GM13976 (cell line): ENCODE results near the gene LRPPRC.
"Not testable (repeated sequence)": the region's sequence is repeated elsewhere in the genome, so short reads cannot be mapped to it uniquely, and the experiment has no call there.

Experiments
- DNase-seq: peaks from one replicate; pipeline ENCODE4 v3.0.0; 2012; ENCODE audit warnings: low spot score
- in situ Hi-C: fragments of 300-500 bp; cut with MboI; formaldehyde crosslinking; loops from one replicate; pipeline ENCODE4 v1.12.0; 2022; ENCODE audit warnings: low sequenced_read_pairs, mixed read lengths, inconsistent platforms; ENCODE audit not compliant: unreplicated experiment
- TF ChIP-seq, protein P1 (sequence below): IDR thresholded peaks from 2 replicates; pipeline ENCODE4 v1.5.1; 2012; ENCODE audit warnings: borderline replicate concordance, mild to moderate bottlenecking; ENCODE audit not compliant: insufficient read depth; ENCODE audit errors: extremely low read depth, missing control alignments, control extremely low read depth

Gene LRPPRC

DNA sequence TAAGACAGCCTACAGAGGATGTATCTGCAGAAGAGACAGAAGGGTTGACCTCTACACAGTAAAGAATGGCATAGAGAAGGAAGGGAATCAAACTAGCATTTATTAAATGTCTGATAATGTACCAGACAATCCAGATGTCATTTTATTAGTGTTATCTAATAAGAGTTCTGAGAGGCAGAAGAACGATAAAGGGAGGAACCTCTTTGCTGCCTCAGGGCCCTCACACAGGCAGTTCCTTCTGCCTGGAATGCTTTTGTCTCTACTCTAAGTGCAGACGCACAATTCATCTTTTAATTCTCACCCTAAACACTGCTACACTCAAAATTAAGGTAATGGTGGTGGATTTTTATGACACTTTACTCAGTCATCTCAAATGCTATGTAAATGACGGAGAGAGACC lies 64.5 kb downstream of the LRPPRC start:
- no peak for DNase-seq
- TF ChIP-seq, protein P1, sequence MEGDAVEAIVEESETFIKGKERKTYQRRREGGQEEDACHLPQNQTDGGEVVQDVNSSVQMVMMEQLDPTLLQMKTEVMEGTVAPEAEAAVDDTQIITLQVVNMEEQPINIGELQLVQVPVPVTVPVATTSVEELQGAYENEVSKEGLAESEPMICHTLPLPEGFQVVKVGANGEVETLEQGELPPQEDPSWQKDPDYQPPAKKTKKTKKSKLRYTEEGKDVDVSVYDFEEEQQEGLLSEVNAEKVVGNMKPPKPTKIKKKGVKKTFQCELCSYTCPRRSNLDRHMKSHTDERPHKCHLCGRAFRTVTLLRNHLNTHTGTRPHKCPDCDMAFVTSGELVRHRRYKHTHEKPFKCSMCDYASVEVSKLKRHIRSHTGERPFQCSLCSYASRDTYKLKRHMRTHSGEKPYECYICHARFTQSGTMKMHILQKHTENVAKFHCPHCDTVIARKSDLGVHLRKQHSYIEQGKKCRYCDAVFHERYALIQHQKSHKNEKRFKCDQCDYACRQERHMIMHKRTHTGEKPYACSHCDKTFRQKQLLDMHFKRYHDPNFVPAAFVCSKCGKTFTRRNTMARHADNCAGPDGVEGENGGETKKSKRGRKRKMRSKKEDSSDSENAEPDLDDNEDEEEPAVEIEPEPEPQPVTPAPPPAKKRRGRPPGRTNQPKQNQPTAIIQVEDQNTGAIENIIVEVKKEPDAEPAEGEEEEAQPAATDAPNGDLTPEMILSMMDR, result no peak
- in situ Hi-C loops, result no loop called here

DNA sequence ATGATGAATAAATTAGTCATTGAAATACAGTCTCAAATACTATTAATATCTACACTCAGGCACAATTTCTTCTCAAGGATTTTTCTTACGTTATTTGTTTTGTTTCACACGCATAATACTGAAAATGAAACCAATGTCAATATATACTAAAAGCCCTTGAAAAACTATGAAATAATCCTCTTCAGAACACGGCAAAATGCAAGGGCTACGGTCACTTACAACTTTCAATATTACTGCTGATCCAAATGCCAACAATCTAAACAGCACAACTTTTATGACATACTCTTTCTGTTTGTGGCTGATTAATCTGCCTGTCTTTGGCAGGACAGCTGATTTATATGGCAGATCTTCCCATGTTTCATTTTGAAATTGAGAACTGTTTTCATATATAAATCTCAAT lies 68.3 kb downstream of the LRPPRC start:
- TF ChIP-seq, protein P1, result no peak
- DNase-seq, result peak; percentile 25
- in situ Hi-C loops, result no loop called here

DNA sequence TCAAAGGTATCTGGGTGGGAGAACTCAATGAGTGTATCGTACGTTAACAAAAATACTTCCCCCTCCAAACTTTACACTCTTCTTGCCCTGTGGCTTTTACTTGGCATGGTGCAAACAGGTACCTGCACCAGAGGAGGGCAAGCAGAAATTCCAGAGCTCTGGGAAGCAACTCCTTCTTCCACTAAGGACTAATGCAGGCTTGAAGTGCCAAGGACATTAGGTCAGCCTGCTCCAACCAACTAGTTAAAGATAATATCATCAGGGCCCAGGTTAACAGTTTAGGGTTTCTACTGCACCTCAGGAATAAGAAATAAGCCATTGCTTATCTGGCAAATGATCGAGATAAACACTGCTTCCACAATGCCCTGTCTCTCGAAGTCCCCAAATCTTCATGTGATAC lies 70.4 kb downstream of the LRPPRC start:
- TF ChIP-seq, protein P1, result no peak
- in situ Hi-C loops, result no loop called here
- no peak for DNase-seq

DNA sequence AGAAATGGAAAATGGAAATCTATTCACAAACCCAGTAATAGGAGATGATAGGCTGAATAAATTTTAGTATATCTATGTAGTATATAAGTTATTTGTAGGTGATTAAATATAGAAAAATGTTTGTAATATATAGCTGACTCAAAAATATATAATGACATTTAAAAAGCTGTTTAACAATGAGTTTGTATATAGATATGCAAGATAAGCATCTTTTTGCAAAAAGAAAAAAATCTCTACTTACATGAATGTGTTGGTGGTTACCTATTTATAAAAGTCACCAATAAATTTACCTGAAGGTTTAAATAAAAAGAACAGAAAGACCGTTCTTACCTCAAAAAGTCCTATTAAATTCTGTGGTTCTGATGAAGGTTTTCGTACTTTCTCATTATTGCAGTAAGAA lies 71.3 kb downstream of the LRPPRC start:
- TF ChIP-seq, protein P1, result no peak
- in situ Hi-C loops, result no loop called here
- no peak for DNase-seq

DNA sequence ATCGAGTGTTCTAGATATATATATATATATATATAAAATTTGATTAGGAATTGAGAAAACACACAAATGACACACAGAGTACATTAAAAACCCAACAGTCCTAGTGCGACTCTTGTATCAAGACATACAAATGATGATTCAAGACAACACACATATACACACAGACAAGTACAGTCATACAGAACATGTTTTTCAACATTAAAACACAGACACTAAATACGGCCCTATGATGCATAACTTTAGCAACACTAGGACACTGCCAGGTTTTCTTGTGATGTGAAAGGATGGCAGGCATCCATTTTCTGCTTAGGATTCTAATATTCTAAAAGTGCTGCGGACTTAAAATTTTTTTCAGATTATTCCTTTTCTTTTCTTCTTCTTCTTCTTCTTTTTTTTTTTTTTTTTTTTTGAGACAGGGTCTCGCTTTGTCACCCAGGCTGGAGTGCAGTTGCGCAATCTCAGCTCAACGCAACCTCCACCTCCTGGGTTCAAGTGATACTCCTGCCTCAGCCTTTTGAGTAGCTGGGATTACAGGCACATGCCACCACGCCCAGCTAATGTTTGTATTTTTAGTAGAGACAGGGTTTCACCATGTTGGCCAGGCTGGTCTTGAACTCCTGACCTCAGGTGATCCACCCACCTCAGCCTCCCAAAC lies 84.5 kb downstream of the LRPPRC start:
- in situ Hi-C loops, result not testable (repeated sequence)

DNA sequence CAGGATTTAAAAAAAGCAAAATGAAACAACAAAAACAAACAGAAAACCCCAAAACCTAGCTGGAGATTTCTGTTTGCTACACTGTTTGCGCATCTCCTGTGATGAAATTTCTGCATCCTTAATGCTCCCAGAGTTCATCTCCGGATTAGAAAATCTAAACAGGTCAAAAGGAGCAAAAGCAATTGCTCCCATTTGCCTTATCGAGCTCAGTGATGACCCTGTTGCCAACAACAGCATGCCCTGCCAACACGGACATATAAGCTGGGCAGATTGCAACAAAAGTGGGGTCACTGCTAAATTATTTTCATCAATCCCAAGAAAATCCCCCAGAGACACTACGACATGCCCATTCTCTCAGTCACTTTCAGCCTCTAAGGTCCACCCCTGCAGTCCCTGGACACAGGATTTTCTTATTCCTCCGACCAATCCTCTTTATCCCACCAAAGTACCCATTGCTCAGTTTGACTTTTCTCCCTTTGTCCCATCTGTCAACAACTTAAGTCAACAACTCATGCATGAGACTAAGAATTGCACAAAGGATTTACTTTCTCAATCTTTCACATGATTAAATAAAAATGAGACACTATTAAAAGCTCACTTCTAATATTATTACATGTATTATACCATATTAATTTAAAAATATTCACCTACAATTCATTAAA lies 89.2 kb downstream of the LRPPRC start:
- TF ChIP-seq, protein P1, result no peak
- no peak for DNase-seq
- in situ Hi-C loops, result no loop called here

More for the DNA sequence above, 84.5 kb downstream of the LRPPRC start:
- not testable (repeated sequence) for DNase-seq

DNA sequence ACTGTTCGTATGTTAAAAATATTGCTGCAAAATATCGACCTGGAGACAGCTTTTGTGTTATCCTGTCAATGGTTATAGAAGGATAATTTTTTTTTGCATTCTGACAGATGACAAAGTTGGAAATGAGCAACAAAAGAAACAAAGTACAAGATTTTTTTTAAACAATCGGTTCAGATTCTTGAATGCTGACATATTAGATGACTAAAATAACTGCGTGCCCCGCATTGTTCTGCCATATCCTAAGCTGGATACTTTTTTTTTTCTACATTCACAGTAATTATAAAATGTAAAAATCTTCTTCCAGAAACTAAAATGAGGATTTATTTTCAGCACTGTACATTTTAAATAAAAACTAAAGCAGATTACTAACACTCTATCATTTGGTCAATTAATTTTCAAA lies 89.9 kb downstream of the LRPPRC start:
- in situ Hi-C loops, result no loop called here
- no peak for DNase-seq
- TF ChIP-seq, protein P1, result no peak
